Transverse colon (tissue), 4 donors: Measurements from ENCODE around the gene GRPR. TPM values are rescaled to one million over a fixed set of nuclear protein-coding genes. Genes with fewer than 3 reads are reported as not detected.
"Not testable (repeated sequence)": the region's sequence is repeated elsewhere in the genome, so short reads cannot be mapped to it uniquely, and the experiment has no call there.

ENCODE experiments used
- DNase-seq: peaks from one replicate; pipeline ENCODE4 v3.0.0-alpha.2; 2019
- H3K27ac ChIP-seq, 4 donors: fragments of 200-600 bp; sonication (generic); 2 replicates each; pipeline ENCODE4 v1.5.1; 2016 to 2018; ENCODE audit warnings: inconsistent platforms in 4 of 4
- H3K27me3 ChIP-seq: fragments of 200-600 bp; sonication (generic); 2 replicates; pipeline ENCODE4 v1.5.1; 2017; ENCODE audit warnings: inconsistent platforms
- H3K36me3 ChIP-seq, 4 donors: fragments of 200-600 bp; sonication (generic); 2 replicates each; pipeline ENCODE4 v1.5.1; 2017 to 2019; ENCODE audit warnings: inconsistent platforms in 4 of 4
- H3K4me1 ChIP-seq, 4 donors: fragments of 200-600 bp; sonication (generic); 2 replicates each; pipeline ENCODE4 v1.5.1; 2017 to 2020; ENCODE audit warnings: inconsistent platforms in 4 of 4
- H3K4me3 ChIP-seq, 4 donors: fragments of 200-600 bp; sonication (generic); 1 replicate in 1 of 4; 2 replicates in 3 of 4; pipeline versions ENCODE4 v1.5.1 to v1.6.1; 2017 to 2019; ENCODE audit warnings: inconsistent platforms in 4 of 4
- H3K9me3 ChIP-seq, 2 donors: fragments of 200-600 bp; sonication (generic); 2 replicates each; pipeline ENCODE4 v1.5.1; 2017 to 2019; ENCODE audit warnings: inconsistent platforms in 2 of 2
- CTCF ChIP-seq, 5 experiments: fragments of 200-600 bp in 3 of 5; fragments of 450-650 bp in 2 of 5; sonication (generic) in 3 of 5; IDR thresholded peaks; 1 replicate in 2 of 5; 2 replicates in 3 of 5; pipeline ENCODE4 v1.5.1; 2016 to 2017; ENCODE audit warnings: antibody characterized with exemption in 5 of 5, inconsistent platforms in 3 of 5, mild to moderate bottlenecking in 2 of 5, moderate library complexity in 1 of 5
- EP300 ChIP-seq: sonication (generic); formaldehyde crosslinking; IDR thresholded peaks from one replicate; pipeline ENCODE4 v1.6.1; 2017; ENCODE audit warnings: antibody characterized with exemption, low read depth
- POLR2A ChIP-seq: fragments of 450-650 bp; IDR thresholded peaks from one replicate; pipeline ENCODE4 v1.6.1; 2016; ENCODE audit warnings: antibody characterized with exemption, mild to moderate bottlenecking, moderate library complexity
- POLR2AphosphoS5 ChIP-seq, 3 donors: sonication (generic); formaldehyde crosslinking; IDR thresholded peaks; one replicate each; pipeline ENCODE4 v1.6.1; 2016; ENCODE audit warnings: antibody characterized with exemption in 3 of 3
- WGBS, 2 donors: methylation state at CpG; one replicate each; pipeline ENCODE4 v1.1.5; 2018; ENCODE audit warnings: low coverage in 1 of 2; 5-methylcytosine and 5-hydroxymethylcytosine counted together
- in situ Hi-C, 4 donors: fragments of 200-750 bp; cut with MboI; loops; one replicate each; pipeline versions ENCODE4 v1.15.0 to v1.15.1; 2017; ENCODE audit warnings: low sequenced_read_pairs in 3 of 4, low pct_ligation_motif_present in 1 of 4, low pct_unique_long_range_greater_than_20kb in 1 of 4
- intact Hi-C: fragments of 100-400 bp; cut with DNase I; formaldehyde crosslinking; loops from one replicate; pipeline ENCODE4 v1.15.1; 2023; ENCODE audit warnings: low total_unique reads
- total RNA-seq, 4 donors: library from RNA; depleted of rRNA; stranded (reverse); fragments of >200 nt; gene quantifications; one replicate each; pipeline ENCODE4 v1.1.0, GENCODE V29; 2016

GRPR gene
- total RNA-seq, 4 donors from 2014 or later: 0.16 to 0.96 TPM; not detected in 2

GRCh38 chrX:16144420-16144819 is 21.1 kb downstream of the GRPR start:
- no peaks in the 10 kb centered on the region for H3K4me1 ChIP-seq
- WGBS, 2 donors: 41% methylated on average over 2 of the region's 2 CpGs; no CpG with 5 or more reads in 1 of the 2 donors
- no peaks in the 10 kb centered on the region for H3K9me3 ChIP-seq
- intact Hi-C loops (no loop called here), in situ Hi-C loops (loop anchor here in 1 of 4 donors (25.0 kb wide), 1 partner anchor 93 kb away; no protein-coding TSS in a partner anchor)
- TF ChIP-seq EP300 (no peak), CTCF (IDR thresholded peaks at IDR 0.05) (no peak)
- H3K27me3 ChIP-seq: no peaks in the 10 kb centered on the region
- DNase-seq: no peak
- no peak overlapping the region for H3K27ac ChIP-seq
- H3K36me3 ChIP-seq: no peaks in the 10 kb centered on the region
- H3K4me3 ChIP-seq: no peak overlapping the region

- in situ Hi-C loops: loop anchor here in 1 of 4 donors (25.0 kb wide), 1 partner anchor 92 kb away; no protein-coding TSS in a partner anchor
- intact Hi-C loops: not testable (repeated sequence)
Measured at GRCh38 chrX:16145093-16145492, 21.7 kb downstream of the GRPR start.

GRCh38 chrX:16145656-16146055 is 22.3 kb downstream of the GRPR start:
- H3K36me3 ChIP-seq: no peaks in the 10 kb centered on the region
- no peaks in the 10 kb centered on the region for H3K27me3 ChIP-seq
- no peak for TF ChIP-seq CTCF (IDR thresholded peaks at IDR 0.05)
- TF ChIP-seq EP300: no peak
- TF ChIP-seq POLR2AphosphoS5 (IDR thresholded peaks at IDR 0.05): no peak
- TF ChIP-seq POLR2A: no peak
- intact Hi-C loops (no loop called here), in situ Hi-C loops (loop anchor here in 1 of 4 donors (25.0 kb wide), 1 partner anchor 92 kb away; no protein-coding TSS in a partner anchor)
- H3K4me3 ChIP-seq: no peak overlapping the region
- no peak overlapping the region for H3K27ac ChIP-seq
- DNase-seq: no peak
- H3K9me3 ChIP-seq: no peaks in the 10 kb centered on the region
- no peaks in the 10 kb centered on the region for H3K4me1 ChIP-seq

More at GRCh38 chrX:16145093-16145492, 21.7 kb downstream of the GRPR start:
- H3K4me1 ChIP-seq, H3K36me3 ChIP-seq, H3K27ac ChIP-seq, H3K9me3 ChIP-seq, H3K27me3 ChIP-seq, DNase-seq, H3K4me3 ChIP-seq: not testable (repeated sequence)
- 68% methylated on average over 1 of the region's 1 CpG; no CpG with 5 or more reads in 1 of the 2 donors for WGBS, 2 donors

GRCh38 chrX:16148896-16149295 is 25.5 kb downstream of the GRPR start:
- Histone ChIP-seq H3K4me3 (no peak overlapping the region), H3K4me1 (no peaks in the 10 kb centered on the region), H3K9me3 (no peaks in the 10 kb centered on the region), H3K27me3 (no peaks in the 10 kb centered on the region), H3K36me3 (no peaks in the 10 kb centered on the region), H3K27ac (no peak overlapping the region)
- 74 to 80% methylated on average over 1 to 3 of the region's 3 CpGs for WGBS, 2 donors
- TF ChIP-seq POLR2AphosphoS5 (IDR thresholded peaks at IDR 0.05) (no peak), CTCF (IDR thresholded peaks at IDR 0.05) (no peak), POLR2A (no peak), EP300 (no peak)
- intact Hi-C loops: no loop called here
- no peak for DNase-seq
- in situ Hi-C loops: loop anchor here in 1 of 4 donors (25.0 kb wide), 1 partner anchor 88 kb away; no protein-coding TSS in a partner anchor

- H3K4me1 ChIP-seq: no peaks in the 10 kb centered on the region
- H3K36me3 ChIP-seq: no peaks in the 10 kb centered on the region
- no peak overlapping the region for H3K27ac ChIP-seq
- H3K4me3 ChIP-seq: no peak overlapping the region
- H3K9me3 ChIP-seq: no peaks in the 10 kb centered on the region
- 54% methylated on average over 5 of the region's 5 CpGs; no CpG with 5 or more reads in 1 of the 2 donors for WGBS, 2 donors
- TF ChIP-seq POLR2AphosphoS5 (IDR thresholded peaks at IDR 0.05) (no peak), CTCF (IDR thresholded peaks at IDR 0.05) (no peak), POLR2A (no peak), EP300 (no peak)
- DNase-seq: no peak
- intact Hi-C loops (no loop called here), in situ Hi-C loops (no loop called here)
- no peaks in the 10 kb centered on the region for H3K27me3 ChIP-seq
Measured at GRCh38 chrX:16155581-16156096, 32.3 kb downstream of the GRPR start.
